HEK293 (cell line): Measurements from ENCODE around the gene KIF12.

Source experiments
- TF ChIP-seq, protein P1 (sequence below): fragments of 450-650 bp; formaldehyde crosslinking; IDR thresholded peaks from 2 replicates; pipeline ENCODE4 v1.5.1; 2016; ENCODE audit warnings: missing biosample characterization, missing genetic modification characterization
- TF ChIP-seq, protein P2 (sequence below): fragments of 450-650 bp; formaldehyde crosslinking; conservative IDR thresholded peaks from 2 replicates; pipeline ENCODE4 v1.5.1; 2016; ENCODE audit warnings: low read depth, missing biosample characterization, missing genetic modification characterization
- TF ChIP-seq, protein P3 (sequence below): fragments of 450-650 bp; formaldehyde crosslinking; IDR thresholded peaks from 2 replicates; pipeline ENCODE4 v1.5.1; 2016; ENCODE audit warnings: missing biosample characterization, missing genetic modification characterization
- TF ChIP-seq, protein P4 (sequence below): fragments of 450-650 bp; formaldehyde crosslinking; IDR thresholded peaks from 2 replicates; pipeline ENCODE4 v1.5.1; 2016; ENCODE audit warnings: missing biosample characterization, missing genetic modification characterization
- TF ChIP-seq, protein P5 (sequence below): fragments of 450-650 bp; formaldehyde crosslinking; IDR thresholded peaks from 2 replicates; pipeline ENCODE4 v1.5.1; 2017; ENCODE audit warnings: missing biosample characterization, missing genetic modification characterization

DNA sequence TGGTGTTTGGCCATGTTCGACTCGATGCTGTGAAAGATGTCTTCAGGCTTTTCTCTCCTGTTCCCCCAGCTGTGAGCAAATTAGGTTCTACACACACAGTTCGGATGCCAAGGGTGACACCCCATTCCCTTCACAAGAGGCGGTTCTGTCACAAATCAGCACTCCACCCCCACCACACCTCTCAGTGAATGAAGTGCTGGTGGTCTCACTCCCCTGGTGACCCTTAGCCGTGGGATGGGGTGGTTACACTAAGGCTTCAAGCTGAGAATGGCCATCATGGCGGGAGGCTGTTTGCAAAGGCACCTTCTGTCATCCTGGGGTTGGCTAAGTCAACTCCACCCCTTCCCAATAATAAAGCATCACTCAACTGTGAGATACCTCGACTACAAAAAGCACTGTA lies 47.4 kb downstream of the KIF12 start:
- TF ChIP-seq, protein P1, sequence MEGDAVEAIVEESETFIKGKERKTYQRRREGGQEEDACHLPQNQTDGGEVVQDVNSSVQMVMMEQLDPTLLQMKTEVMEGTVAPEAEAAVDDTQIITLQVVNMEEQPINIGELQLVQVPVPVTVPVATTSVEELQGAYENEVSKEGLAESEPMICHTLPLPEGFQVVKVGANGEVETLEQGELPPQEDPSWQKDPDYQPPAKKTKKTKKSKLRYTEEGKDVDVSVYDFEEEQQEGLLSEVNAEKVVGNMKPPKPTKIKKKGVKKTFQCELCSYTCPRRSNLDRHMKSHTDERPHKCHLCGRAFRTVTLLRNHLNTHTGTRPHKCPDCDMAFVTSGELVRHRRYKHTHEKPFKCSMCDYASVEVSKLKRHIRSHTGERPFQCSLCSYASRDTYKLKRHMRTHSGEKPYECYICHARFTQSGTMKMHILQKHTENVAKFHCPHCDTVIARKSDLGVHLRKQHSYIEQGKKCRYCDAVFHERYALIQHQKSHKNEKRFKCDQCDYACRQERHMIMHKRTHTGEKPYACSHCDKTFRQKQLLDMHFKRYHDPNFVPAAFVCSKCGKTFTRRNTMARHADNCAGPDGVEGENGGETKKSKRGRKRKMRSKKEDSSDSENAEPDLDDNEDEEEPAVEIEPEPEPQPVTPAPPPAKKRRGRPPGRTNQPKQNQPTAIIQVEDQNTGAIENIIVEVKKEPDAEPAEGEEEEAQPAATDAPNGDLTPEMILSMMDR (tag by site-specific recombination), result no peak
- TF ChIP-seq, protein P2, sequence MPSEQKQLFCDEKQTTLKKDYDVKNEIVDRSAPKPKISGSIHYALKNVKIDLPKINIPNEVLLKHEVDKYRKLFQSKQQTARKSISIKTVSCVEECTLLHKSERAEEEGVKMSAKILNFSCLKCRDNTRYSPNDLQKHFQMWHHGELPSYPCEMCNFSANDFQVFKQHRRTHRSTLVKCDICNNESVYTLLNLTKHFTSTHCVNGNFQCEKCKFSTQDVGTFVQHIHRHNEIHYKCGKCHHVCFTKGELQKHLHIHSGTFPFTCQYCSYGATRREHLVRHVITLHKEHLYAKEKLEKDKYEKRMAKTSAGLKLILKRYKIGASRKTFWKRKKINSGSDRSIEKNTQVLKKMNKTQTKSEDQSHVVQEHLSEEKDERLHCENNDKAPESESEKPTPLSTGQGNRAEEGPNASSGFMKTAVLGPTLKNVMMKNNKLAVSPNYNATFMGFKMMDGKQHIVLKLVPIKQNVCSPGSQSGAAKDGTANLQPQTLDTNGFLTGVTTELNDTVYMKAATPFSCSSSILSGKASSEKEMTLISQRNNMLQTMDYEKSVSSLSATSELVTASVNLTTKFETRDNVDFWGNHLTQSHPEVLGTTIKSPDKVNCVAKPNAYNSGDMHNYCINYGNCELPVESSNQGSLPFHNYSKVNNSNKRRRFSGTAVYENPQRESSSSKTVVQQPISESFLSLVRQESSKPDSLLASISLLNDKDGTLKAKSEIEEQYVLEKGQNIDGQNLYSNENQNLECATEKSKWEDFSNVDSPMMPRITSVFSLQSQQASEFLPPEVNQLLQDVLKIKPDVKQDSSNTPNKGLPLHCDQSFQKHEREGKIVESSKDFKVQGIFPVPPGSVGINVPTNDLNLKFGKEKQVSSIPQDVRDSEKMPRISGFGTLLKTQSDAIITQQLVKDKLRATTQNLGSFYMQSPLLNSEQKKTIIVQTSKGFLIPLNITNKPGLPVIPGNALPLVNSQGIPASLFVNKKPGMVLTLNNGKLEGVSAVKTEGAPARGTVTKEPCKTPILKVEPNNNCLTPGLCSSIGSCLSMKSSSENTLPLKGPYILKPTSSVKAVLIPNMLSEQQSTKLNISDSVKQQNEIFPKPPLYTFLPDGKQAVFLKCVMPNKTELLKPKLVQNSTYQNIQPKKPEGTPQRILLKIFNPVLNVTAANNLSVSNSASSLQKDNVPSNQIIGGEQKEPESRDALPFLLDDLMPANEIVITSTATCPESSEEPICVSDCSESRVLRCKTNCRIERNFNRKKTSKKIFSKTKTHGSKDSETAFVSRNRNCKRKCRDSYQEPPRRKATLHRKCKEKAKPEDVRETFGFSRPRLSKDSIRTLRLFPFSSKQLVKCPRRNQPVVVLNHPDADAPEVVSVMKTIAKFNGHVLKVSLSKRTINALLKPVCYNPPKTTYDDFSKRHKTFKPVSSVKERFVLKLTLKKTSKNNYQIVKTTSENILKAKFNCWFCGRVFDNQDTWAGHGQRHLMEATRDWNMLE (tag by site-specific recombination), result no peak
- TF ChIP-seq, protein P3, sequence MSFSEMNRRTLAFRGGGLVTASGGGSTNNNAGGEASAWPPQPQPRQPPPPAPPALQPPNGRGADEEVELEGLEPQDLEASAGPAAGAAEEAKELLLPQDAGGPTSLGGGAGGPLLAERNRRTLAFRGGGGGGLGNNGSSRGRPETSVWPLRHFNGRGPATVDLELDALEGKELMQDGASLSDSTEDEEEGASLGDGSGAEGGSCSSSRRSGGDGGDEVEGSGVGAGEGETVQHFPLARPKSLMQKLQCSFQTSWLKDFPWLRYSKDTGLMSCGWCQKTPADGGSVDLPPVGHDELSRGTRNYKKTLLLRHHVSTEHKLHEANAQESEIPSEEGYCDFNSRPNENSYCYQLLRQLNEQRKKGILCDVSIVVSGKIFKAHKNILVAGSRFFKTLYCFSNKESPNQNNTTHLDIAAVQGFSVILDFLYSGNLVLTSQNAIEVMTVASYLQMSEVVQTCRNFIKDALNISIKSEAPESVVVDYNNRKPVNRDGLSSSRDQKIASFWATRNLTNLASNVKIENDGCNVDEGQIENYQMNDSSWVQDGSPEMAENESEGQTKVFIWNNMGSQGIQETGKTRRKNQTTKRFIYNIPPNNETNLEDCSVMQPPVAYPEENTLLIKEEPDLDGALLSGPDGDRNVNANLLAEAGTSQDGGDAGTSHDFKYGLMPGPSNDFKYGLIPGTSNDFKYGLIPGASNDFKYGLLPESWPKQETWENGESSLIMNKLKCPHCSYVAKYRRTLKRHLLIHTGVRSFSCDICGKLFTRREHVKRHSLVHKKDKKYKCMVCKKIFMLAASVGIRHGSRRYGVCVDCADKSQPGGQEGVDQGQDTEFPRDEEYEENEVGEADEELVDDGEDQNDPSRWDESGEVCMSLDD (tag by site-specific recombination), result no peak
- TF ChIP-seq, protein P4, sequence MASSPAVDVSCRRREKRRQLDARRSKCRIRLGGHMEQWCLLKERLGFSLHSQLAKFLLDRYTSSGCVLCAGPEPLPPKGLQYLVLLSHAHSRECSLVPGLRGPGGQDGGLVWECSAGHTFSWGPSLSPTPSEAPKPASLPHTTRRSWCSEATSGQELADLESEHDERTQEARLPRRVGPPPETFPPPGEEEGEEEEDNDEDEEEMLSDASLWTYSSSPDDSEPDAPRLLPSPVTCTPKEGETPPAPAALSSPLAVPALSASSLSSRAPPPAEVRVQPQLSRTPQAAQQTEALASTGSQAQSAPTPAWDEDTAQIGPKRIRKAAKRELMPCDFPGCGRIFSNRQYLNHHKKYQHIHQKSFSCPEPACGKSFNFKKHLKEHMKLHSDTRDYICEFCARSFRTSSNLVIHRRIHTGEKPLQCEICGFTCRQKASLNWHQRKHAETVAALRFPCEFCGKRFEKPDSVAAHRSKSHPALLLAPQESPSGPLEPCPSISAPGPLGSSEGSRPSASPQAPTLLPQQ (tag by site-specific recombination), result no peak
- TF ChIP-seq, protein P5, sequence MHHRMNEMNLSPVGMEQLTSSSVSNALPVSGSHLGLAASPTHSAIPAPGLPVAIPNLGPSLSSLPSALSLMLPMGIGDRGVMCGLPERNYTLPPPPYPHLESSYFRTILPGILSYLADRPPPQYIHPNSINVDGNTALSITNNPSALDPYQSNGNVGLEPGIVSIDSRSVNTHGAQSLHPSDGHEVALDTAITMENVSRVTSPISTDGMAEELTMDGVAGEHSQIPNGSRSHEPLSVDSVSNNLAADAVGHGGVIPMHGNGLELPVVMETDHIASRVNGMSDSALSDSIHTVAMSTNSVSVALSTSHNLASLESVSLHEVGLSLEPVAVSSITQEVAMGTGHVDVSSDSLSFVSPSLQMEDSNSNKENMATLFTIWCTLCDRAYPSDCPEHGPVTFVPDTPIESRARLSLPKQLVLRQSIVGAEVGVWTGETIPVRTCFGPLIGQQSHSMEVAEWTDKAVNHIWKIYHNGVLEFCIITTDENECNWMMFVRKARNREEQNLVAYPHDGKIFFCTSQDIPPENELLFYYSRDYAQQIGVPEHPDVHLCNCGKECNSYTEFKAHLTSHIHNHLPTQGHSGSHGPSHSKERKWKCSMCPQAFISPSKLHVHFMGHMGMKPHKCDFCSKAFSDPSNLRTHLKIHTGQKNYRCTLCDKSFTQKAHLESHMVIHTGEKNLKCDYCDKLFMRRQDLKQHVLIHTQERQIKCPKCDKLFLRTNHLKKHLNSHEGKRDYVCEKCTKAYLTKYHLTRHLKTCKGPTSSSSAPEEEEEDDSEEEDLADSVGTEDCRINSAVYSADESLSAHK (tag by site-specific recombination), result no peak
